Measurements from ENCODE around the gene ADGRA1.

The ADGRA1 gene

GRCh38 chr10:133044401-133044811 is 43.3 kb upstream of the ADGRA1 start:
- no peak for ATAC-seq

GRCh38 chr10:133045556-133046389 is 42.0 kb upstream of the ADGRA1 start:
- TF ChIP-seq ZFP30 (CRISPR knock-in tag; IDR thresholded peaks at IDR 0.05) (no peak), PATZ1 (CRISPR knock-in tag; IDR thresholded peaks at IDR 0.05; ENCODE audit: borderline replicate concordance) (no peak), ZNF8 (CRISPR knock-in tag; IDR thresholded peaks at IDR 0.05) (no peak), SNAI2 (CRISPR knock-in tag; IDR thresholded peaks at IDR 0.05) (no peak), TSHZ2 (CRISPR knock-in tag; IDR thresholded peaks at IDR 0.05) (no peak), PPARA (CRISPR knock-in tag; IDR thresholded peaks at IDR 0.05; ENCODE audit: borderline replicate concordance) (no peak), TOX (CRISPR knock-in tag; IDR thresholded peaks at IDR 0.05; ENCODE audit: borderline replicate concordance) (no peak), POU6F1 (CRISPR knock-in tag; IDR thresholded peaks at IDR 0.05; ENCODE audit: borderline replicate concordance, low read depth) (no peak), TCF4 (CRISPR knock-in tag; IDR thresholded peaks at IDR 0.05; ENCODE audit: borderline replicate concordance) (no peak), ZFP3 (CRISPR knock-in tag; IDR thresholded peaks at IDR 0.05) (no peak), ZC3H10 (CRISPR knock-in tag; IDR thresholded peaks at IDR 0.05) (no peak), OSR1 (CRISPR knock-in tag; IDR thresholded peaks at IDR 0.05) (no peak), ZNF565 (CRISPR knock-in tag; conservative IDR thresholded peaks at IDR 0.05; ENCODE audit: low read depth) (no peak), GLIS3 (CRISPR knock-in tag; IDR thresholded peaks at IDR 0.05) (no peak), ZNF70 (CRISPR knock-in tag; IDR thresholded peaks at IDR 0.05) (no peak), ISL1 (CRISPR knock-in tag; IDR thresholded peaks at IDR 0.05) (no peak), CSRNP3 (CRISPR knock-in tag; IDR thresholded peaks at IDR 0.05) (no peak), ESRRG (CRISPR knock-in tag; IDR thresholded peaks at IDR 0.05) (no peak)
- no peak for ATAC-seq

More at GRCh38 chr10:133044401-133044811, 43.3 kb upstream of the ADGRA1 start:
- TF ChIP-seq ZFP30 (CRISPR knock-in tag; IDR thresholded peaks at IDR 0.05) (no peak), TOX (CRISPR knock-in tag; IDR thresholded peaks at IDR 0.05; ENCODE audit: borderline replicate concordance) (no peak), PPARA (CRISPR knock-in tag; IDR thresholded peaks at IDR 0.05; ENCODE audit: borderline replicate concordance) (no peak), ZNF8 (CRISPR knock-in tag; IDR thresholded peaks at IDR 0.05) (no peak), ZNF70 (CRISPR knock-in tag; IDR thresholded peaks at IDR 0.05) (no peak), POU6F1 (CRISPR knock-in tag; IDR thresholded peaks at IDR 0.05; ENCODE audit: borderline replicate concordance, low read depth) (no peak), PATZ1 (CRISPR knock-in tag; IDR thresholded peaks at IDR 0.05; ENCODE audit: borderline replicate concordance) (no peak)
